HG02642 (cell line): ENCODE measurements around the gene ME3.

Source experiments
- ATAC-seq: cut with Tn5 transposase; IDR thresholded peaks from one replicate; pipeline ENCODE4 v1.9.1; 2021; ENCODE audit warnings: mild to moderate bottlenecking; ENCODE audit not compliant: unreplicated experiment, poor library complexity

The ME3 gene

DNA sequence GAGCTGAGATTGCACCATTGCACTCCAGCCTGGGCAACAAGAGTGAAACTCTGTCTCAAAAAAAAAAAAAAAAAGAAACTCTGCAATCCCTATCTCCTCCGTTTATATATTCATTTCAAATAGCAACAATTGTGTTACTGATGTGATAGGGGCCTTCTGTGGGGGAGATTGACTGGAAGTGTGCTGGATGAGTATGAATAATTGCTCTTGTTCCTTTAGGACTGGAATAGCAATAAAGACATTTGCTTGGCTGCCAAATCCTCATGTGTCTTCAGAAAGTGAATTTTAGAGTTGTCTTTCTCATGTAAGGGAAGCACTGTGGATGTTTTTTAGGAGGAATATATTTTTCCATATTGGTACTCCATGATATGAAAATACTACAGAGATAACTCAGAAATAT lies 21.1 kb upstream of the ME3 start:
- ATAC-seq = no peak

DNA sequence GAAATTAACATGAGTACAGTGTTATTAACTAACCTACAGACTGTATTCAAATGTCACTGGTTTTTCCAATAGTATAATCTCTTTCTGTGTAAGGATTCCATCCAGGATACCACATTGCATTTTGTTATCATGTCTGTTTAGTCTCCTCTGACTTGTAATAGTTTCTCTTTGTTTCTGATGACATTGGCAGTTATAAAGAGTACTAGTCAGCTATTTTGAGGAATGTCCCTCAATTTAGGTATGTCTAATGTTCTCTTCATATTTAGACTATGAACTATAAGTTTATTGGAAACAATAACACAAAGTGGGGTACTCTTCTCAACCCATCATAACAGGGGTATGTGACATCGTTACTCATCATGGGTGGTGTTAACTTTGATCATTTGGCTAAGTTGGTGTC lies 20.3 kb upstream of the ME3 start:
- ATAC-seq = no peak

DNA sequence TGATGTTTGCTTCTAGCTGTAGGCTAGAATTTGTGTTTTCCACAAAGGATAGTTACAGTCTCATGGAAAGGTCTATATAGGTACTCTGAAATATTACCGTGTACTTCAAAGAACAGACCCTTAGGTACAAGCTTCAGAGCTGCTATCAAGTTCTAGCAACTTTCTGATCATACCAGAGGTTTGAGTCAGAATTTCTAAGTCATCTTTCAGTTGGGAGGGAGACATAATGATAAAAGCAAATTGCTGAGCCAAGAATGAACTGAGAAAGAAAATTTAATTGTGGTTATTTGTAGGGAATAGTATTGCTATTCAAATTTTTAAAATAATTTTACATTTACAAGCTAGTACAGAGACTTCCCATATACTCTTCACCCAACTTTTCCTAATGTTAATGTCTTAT lies 19.9 kb upstream of the ME3 start:
- no peak for ATAC-seq

DNA sequence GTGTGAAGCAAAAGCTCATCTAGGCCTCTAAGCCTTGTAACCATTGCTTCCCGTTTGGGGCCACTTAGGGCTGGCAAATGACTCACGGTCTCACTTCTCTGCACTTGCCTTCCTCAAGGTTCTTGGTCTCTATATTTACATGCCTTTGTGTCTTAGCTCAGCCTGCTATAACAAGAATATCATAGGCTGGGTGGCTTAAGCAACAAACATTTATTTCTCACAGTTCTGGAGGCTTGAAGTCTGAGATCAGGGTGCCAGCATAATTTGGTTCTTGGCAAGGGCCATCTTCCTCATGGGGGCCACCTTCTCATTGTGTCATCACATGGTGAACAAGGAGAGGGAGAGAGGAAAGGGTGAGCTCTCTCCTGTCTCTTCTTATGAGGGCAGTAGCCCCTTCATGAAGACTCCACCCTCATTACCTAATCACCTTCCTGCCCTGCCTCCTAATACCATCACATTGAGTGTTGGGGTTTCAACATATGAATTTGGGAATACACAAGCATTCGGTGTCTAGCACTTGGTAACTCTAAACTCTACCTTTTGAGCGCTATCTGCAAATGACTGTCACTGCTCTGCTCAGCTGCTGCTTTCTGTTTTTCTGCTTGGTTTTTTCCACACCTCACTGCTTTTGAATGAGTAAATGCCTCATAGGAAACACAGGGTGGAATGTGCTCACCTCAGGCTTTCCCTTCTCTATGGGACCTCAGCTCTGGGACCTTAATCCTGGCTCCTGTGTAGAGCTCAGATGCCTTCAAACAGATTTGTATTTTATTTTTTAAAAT lies 16.2 kb upstream of the ME3 start:
- ATAC-seq = no peak

DNA sequence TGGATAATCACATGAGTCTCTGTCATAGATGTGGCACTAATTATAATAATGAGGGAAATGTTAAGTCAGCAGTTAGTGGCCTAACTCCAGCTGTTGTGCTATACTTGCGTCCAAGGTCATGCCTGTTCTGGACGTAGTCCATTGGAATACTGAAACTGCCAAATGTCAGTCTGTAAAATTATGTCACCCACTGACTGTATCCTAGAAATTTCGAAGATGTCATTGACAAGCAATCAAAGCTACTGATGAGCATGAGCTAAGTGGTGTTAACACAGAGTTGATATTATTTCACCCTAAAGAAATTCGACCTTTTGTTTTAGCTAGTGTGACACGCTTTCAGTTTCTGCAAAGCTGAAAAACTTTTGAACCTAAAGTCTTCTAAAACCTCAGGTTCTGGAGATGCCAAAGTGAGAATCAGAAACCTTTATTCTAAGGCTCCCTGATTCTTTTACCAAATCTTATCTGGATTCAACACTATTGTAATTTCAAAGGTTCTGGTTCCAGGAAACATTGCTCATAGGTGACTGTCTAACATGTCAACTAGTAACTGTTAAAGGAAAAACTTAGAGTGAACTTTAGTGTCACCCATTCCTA lies 14.9 kb upstream of the ME3 start:
- no peak for ATAC-seq

DNA sequence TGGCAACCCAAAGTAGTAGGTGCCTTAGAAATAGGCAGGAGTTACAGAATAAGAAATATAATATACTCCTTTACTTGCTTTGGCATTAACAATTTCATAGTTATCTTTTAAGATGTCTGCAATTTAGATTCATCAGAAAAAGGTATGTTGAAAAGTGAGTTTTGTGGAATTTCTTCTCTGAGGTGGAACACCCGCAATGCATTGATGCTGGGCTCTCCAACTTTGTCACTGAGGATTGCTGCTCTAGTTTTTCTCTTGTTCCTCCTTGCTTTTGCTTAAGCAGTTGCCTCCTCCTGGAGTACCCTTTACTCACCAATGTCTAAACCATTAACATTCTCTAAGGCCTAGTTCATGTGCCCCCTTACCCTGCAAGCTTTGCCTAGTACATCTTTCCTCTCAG lies 14.1 kb upstream of the ME3 start:
- ATAC-seq = no peak

DNA sequence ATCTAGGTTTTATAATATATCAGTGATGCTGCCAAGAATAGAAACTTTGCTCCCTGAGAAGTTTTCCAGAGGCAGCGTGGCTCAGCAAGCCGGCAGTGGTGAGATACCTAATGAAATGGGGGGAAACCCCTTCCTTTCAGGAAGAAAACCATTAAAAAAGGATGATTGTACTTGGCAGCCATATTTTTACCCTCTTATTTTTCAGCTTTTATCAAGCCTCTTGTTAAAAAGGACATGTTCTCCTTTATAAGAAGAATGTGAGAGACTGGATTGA lies 9.0 kb upstream of the ME3 start:
- ATAC-seq = no peak

DNA sequence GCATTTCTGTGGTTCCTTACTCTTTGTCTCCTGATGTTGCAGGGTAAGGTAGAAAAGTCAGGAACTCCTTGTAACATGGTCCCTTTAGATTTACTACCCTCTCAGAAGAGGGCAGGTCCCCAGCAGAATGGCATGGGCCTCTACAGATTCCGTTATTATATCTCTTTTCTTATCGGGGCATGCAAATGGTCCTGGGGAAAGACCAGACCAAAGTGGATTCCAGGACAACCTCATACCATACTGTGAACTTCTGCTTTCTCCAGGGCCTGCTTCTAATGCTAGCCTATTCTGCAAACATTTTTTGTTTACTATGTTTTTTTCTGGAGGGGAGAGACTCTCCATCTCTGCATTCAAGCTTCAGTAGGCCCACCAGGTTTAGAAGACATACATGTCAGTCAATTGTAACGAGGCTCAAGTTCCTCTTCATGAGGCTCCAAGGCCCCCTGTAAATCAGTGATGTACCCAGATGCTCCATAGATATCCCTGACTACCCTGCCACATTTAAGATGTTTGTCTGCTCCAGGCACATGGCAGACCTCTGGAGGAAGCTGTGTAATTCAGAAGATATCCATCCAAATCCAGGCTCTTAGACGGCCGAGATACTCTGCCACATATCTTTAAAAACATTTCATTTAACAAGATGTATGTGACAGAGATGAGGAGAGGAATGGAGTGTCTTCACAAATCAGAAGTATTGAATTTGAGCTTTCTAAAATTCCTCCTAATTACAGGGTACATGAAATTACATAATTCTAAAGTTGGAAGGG lies 8.5 kb upstream of the ME3 start:
- no peak for ATAC-seq

DNA sequence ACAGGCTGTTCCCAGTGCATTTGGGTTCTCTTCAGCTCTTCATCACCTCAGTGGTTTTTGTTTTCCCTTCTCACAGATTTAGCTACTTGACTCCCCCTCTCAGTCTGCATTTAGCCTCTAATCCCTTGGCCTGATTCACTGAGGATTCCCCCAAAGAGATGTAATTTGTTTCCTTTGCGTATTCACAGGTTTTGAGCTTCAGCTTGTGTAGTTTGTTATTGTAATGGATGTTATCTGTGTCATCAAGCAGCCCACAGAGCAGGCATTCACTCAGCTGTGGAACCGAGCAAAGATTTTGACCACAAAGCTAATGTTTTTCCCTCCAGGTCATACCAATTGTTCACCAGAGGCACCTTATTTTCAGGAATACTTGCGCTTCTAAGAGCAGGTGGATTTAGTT lies 6.4 kb upstream of the ME3 start:
- no peak for ATAC-seq

DNA sequence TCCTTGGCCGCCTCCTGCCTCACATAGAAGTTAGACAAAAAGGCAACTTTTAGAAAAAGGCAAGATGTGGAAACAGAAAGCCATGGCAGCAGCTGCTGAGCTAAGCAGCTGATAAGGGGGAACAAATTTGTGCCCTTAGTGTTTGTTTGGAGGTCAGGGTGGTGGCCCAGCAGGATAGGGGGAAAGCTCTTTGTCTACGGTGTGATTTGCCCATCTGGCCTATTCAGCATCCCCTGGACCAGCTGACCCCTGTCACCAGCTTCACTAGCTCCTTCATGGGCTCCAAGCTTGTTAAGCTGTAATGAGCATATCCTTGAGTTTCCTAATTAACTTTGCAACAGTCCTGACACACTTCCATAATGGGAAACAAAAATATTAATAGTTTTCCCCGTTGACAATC lies 5.9 kb upstream of the ME3 start:
- ATAC-seq = no peak

DNA sequence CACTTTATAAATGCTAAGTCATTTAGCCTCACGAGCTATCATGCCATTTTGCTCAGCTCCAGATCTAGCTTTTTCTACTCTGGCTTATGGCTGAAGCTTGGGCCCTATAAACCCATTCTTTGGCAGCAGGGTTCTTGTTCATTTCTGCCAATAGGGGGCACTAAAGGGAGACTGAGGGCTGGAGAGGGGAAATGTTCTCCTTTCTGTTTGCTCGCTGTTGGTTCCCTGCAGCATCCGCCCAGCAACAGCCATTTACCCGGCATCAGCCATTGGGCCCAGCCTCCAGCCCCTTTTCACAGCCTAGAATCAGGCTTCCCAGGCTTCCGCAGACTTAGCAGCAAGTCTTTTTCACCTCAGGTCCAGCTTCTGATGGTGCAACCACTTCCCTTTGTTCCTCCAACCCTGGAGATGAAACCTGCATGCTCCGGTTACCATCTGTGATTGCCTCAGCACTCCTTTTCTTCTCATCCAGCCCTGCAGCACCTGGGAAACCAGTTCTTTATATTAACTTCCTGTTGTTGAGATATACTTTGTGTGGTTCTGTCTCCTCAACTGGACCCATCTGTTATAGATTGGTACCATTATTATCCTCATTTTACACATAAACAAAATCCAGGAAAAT lies 4.2 kb upstream of the ME3 start:
- ATAC-seq = no peak

DNA sequence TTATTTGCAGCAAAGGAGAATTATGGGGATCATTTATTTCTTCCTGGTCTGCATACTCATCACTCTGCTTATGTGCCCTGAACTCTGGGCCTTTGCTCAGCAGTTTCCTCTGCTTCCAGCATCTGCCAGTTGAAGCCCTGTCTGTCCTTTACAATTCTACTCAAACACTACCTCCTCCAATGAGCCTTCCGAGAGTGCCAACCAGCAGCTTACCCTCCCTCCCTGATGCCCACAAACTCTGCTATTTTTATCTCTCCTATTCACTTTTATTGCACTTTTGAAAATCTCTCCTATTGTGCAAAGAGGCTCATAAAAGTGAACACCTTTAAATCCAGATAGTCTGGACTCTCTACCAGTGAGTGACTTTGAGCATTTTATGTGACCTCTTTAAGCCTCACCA lies 3.6 kb upstream of the ME3 start:
- ATAC-seq = no peak

DNA sequence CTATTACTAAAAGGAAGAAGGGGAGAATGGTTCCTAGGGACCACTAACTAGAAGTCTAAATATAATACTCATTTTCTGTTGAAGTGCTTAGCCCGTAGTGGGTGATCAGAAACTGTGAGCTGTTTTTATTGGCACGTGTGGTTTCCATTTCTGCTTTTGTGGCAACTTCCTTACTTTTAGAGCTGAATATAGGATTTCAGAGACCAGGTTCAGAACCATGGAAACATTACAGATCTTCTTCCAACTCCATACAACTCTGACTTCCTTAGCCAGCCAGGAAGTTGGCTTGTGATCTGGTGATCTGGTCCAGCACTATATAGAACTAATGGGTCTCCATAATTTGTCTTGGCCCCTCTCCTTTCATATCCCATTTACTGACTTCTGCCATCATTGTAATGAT lies 2.6 kb upstream of the ME3 start:
- no peak for ATAC-seq

DNA sequence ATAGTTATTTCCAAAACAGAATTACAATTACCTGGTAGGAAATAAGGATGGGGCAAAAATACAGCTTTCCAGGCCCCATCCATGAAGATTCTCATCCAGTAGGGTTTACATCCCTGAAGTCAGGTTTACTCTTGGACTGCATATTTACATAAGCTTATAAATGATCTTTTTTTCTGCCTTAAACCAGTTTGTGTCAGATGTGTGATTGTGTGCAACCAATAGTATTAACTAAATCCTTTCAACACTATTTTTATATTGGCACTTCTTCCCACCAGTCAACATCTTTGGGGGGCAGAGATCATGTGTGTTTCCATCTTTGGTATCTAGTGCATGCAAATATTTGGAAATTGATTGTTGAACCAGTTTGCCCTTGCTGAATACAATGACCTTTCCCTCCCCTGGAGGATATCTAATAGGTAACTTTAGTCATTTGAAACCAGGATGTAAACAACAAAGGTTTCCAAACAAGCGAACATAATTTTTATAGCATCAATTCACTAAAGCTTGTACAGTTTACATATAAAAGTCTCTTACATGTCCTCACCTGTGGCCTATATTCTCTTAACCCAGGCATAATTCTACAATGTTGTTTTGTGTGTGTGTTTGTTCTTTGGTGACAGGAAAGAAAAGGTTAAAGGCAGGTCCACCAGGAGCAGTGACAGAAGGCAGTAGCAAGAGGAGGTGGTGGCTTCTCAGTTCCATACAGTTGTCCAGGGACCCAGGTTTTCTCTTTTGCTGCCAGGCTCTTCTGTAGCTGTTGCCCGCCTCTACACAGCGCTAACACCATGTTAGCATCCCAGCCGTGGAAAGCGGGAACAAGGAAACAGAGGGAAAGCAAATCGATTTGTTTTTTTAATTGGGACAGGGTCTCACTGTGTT lies 1.7 kb upstream of the ME3 start:
- no peak for ATAC-seq

DNA sequence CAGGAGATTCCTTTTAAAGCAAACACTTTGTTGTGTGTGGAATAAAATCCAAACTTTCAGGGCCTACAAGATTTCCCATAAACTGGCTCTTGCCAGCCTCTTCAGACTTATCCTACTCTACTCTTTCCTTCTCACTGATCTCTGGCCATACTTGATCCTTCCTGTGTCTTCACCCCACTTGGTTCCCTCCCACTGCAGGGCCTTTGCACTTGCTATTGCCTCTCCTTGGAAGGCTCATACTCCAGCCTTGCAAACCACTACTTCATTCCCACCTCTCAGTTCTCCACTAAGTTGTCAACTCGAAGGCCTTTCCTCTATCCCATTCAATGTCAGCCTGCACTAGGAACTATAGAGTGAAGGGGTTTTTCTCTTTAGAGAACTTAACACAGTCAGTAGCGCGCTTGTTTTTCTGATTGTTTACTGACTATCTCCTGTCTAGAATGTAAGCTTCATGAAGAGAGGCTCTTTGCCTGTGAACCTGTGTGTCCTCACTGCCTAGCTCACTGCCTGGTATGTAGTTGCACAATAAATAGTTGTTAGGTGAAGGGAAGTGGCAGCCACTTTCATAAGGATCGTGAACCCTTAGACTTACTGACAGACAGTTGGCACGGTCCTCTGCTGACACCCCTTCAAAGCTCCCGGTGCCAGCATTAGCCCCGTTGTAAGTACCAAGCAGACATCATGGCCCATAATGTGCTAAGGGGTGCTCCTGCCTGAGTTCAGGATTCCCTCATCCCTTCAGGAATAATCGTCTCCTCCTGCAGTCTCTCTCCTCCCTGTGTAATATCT lies 833 bp upstream of the ME3 start:
- no peak for ATAC-seq

DNA sequence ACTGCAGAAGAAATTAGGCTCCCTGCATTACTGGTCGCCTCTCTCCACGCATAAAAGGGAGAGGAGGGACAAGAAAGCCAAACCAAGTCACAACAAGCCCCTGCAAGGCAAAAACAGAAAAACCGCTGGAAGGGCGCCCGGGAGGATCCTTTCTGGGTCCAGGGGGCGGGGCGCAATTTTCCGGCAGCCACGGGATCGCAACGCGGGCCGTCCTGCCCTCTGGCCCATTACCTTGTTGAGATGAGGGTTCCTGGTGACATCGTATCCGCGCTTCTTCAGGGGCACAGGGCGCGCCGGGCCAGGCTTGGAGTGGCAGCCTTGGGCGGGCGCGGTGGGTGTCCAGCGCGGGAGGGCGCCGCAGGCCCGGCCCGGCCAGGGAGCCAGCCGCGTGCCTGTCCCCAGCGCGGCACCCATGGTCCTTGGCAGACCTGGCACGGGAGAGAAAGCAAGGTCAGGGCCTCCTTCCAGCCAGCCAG lies 847 bp downstream of the ME3 start:
- peak; percentile 34 for ATAC-seq

DNA sequence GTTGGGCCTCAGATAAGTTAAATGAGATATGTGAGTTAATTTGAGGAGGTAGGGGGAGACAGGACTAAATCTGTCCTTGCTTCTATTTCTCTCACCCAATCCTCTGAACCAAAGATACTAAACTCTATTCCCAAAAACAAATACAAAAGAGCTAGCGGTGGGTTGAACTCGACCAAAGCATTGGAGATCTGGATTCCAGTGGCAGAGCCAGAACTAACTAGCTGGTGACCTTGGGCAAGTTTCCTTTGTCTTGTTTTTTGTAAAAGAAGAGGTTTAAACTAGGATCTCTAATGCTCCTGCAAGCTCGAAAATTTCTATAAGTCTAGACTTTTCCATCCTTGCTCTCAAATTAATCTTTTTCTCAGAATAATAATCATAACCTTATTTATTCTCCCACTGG lies 1.5 kb downstream of the ME3 start:
- ATAC-seq = no peak

DNA sequence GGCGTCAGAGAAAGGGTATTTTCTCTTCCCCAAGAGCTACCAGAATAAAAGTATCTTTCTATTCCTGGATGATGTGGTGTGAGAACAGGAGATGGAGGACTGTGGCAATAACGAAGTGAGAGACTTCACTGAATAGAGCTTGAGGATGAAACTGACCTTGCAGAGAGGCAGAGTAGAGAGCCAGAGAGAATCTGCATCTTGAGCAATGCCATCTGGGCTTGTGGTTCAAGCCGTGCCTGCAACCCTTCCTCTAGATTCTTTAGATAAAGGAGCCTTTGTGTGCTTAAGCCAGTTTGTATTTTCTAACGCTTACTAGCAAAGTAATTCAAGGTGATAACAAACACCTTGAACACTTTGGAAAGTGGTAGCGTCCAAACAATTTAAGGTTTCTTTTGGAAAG lies 2.2 kb downstream of the ME3 start:
- no peak for ATAC-seq

DNA sequence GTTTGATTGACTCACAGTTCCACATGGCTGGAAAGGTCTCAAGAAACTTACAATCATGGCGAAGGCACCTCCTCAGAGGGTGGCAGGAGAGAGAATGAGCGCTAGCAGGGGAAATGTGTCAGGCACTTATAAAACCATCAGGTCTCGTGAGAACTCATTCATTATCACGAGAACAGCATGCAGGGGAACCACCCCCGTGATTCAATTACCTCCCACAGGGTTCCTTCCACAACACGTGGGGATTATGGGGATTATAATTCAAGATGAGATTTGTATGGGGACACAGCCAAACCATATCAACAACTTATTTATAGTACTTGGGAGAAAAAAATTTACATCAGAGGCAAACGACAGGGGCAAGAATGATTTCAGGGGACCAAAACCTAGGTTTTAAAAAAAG lies 3.0 kb downstream of the ME3 start:
- ATAC-seq = no peak

DNA sequence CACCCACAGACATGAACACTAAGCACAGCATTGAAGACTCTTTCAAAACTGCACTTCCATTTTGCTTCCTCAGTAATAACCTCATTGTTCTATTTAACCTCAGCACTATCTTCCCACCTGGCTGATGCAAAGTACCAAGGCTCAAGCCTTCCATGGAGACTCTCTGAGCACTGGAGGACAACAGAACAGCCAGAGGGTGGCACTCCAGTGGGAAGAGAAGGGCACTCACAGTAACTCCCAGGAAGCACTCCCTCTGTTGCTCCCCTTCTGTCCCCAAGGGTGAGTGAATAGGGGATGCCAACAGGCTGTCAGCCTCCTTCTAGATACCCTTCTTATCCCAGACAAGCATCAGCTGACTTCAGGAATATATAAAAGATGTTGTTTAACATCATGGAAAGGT lies 3.5 kb downstream of the ME3 start:
- no peak for ATAC-seq
